Fibroblast of the aortic adventitia (primary cell): ENCODE results near the gene HEBP1. TPM values are rescaled to one million over a fixed set of nuclear protein-coding genes. Genes with fewer than 3 reads are reported as not detected.

Experiments used
- DNase-seq: peaks from one replicate; pipeline ENCODE4 v3.0.0-alpha.2; 2010; ENCODE audit warnings: low read depth
- H3K4me3 ChIP-seq: 2 replicates; pipeline ENCODE4 v1.5.1; 2011; ENCODE audit warnings: low read depth, mild to moderate bottlenecking, control low read depth, low read length, moderate library complexity
- total RNA-seq: library from RNA; depleted of rRNA; stranded (reverse); fragments of >200 nt; gene quantifications from 2 replicates; pipeline ENCODE4 v1.2.3, GENCODE V29; 2012; ENCODE audit warnings: low replicate concordance
- TF ChIP-seq, protein P1 (sequence below): IDR thresholded peaks from 2 replicates; pipeline ENCODE4 v1.5.1; 2011; ENCODE audit warnings: mild to moderate bottlenecking, low read length, control low read depth, inconsistent platforms; ENCODE audit not compliant: insufficient read depth

Gene HEBP1
- total RNA-seq, 1 donor, result 14.4 TPM

DNA sequence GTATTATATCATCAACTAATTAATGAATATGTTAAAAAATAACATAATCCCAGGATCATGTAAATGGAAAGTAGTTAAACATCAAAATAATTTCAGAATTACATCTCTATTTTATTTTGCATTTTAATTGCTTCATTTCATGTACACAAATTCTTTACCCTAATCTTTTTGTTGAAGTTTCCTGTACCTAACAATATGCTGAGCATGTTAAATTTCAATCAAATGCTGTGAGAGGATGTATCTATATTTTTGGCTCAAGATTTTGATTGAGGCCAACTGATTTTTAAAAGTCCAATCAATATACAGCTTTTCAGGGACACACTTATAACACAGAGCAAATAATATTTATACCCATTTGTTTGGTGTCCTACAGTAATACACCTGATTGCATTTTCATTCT, 54.5 kb downstream of the HEBP1 start:
- TF ChIP-seq, protein P1, sequence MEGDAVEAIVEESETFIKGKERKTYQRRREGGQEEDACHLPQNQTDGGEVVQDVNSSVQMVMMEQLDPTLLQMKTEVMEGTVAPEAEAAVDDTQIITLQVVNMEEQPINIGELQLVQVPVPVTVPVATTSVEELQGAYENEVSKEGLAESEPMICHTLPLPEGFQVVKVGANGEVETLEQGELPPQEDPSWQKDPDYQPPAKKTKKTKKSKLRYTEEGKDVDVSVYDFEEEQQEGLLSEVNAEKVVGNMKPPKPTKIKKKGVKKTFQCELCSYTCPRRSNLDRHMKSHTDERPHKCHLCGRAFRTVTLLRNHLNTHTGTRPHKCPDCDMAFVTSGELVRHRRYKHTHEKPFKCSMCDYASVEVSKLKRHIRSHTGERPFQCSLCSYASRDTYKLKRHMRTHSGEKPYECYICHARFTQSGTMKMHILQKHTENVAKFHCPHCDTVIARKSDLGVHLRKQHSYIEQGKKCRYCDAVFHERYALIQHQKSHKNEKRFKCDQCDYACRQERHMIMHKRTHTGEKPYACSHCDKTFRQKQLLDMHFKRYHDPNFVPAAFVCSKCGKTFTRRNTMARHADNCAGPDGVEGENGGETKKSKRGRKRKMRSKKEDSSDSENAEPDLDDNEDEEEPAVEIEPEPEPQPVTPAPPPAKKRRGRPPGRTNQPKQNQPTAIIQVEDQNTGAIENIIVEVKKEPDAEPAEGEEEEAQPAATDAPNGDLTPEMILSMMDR, result no peak
- no peak for DNase-seq
- no peak overlapping the region for H3K4me3 ChIP-seq

DNA sequence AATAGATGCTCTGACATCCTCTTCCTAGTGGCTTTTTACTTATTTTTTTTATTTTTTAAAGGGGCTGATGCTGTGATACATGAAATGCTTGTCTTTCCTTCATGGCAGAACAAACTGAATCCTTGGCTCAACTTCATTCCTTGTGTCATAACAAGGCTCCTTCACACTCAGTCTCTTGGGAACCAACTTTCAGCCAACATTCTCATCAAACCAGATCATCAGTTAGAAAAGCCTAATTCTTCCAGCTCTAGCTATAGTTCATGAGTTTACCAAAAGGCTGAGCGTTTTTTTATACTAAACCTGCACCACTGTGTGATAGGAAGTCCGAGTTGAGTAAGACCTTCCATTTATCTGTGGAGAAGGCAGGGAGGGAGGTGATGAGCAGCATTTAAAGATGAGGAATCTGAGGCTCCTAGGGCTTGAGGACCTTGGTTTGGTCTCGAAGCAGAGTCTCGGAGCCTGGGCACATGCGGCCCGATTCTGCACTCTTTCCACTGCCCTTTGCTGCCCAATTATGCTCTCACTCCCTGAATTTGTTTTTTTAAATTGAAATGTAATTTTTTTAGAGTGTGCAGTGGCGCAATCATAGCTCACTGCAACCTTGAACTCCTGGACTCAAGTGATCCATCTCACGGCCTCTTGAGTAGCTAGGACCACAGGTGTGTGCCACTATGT, 56.3 kb downstream of the HEBP1 start:
- peak; percentile 72 for DNase-seq
- no peak overlapping the region for H3K4me3 ChIP-seq
- TF ChIP-seq, protein P1, result no peak

DNA sequence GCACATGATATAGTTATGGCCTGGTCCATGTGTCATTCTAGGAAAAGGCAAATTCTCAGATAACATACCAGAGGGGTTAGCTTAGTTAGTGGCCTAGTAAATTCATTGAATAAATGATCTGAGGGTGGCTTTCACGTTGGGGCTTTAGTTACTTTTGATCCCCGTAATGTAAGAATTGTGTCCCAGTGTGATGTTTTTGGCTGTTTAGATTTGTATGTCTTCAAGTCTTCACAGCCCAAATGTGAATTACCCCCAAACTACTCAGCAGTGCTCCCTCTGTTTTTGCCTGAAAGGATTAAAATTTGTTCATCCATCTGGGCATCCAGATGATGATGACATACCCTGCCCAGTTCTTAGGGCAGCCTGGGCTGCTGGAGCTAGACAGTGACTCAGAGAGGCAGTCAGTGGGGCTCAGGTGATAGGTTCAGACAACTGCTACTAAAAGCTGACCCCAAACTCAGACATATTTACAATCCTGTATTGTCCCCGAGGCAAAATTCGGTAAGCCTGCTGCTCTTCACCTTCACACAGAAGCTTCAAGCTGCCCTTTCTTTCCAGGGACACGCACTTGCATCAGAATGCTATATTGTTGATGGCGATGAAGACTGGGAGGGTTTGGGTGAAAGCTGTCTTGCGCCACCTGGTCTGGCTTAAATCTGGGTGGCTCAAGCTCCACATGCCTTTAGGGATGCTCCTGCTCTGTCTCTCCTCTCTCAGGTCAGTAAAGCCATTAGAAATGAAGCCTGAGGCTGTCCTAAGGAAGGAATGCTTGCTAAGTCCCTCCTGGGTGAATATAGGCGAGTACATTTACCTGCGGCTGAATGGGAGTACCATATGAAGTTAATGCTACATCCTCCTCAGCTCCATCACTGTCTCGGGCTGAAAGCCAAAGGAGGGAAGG, 58.4 kb downstream of the HEBP1 start:
- TF ChIP-seq, protein P1, result no peak
- H3K4me3 ChIP-seq, result no peak overlapping the region
- no peak for DNase-seq

DNA sequence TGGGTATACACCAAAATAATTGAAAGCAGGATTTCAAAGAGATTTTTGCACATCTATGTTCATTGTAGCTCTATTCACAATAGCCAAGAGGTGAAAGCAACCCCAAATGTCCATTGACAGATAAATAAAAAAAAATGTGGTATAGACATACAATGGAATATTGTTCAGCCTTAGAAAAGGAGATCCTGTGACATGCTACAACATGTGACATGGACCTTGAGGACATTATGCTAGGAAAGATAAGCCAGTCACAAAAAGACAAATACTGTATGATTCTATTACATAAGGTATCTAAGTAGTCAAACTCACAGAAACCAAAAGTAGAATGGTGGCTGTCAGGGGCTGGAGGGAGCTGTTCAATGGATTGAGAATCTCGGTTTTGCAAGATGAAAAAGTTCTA, 60.2 kb downstream of the HEBP1 start:
- TF ChIP-seq, protein P1, result no peak
- DNase-seq, result no peak
- no peak overlapping the region for H3K4me3 ChIP-seq

DNA sequence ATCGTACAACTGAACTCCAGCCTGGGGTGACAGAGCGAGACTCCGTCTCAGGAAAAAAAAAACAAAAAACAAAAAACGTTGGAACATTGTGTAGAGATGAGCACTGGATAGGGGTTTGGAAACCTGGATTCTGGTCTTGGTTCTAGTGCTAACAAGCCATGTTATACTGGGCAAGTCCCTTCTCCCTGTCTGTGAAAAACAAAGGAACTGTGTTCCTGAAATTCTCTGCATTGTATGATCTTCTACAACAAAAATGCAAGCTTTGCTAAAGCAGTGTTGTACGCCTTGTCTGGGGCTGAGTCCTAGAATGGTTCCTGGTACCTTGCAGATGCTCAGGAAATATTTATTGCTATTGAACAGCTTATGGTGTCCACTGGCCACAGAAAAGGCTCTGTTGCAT, 61.5 kb downstream of the HEBP1 start:
- TF ChIP-seq, protein P1, result no peak
- no peak overlapping the region for H3K4me3 ChIP-seq
- no peak for DNase-seq

DNA sequence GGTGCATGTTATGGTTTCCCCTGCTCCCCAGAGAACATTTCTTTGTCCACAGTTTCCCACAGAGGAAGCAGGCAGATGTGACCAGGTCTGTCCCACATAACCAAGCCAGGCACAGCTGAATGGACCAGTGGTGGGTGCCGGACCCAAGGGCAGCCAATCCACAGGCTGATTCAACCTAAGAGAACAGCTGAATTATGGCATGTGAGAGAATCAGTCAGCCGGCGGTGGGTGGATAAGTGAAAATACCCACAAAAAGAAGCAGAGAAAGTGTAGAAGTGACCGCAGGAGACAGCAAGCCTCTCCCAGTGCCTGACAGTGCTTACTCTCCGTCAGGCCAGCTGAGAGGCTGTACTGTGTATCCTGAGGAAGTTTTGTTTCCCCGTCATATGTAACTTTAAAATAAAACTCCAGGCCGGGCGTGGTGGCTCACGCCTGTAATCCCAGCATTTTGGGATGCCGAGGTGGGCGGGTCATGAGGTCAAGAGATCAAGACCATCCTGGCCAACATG, 63.0 kb downstream of the HEBP1 start:
- no peak for DNase-seq
- TF ChIP-seq, protein P1, result no peak
- H3K4me3 ChIP-seq, result no peak overlapping the region
